Testis (tissue), 3 donors: ENCODE measurements around the gene PUS3. TPM values are rescaled to one million over a fixed set of nuclear protein-coding genes. Genes with fewer than 3 reads are reported as not detected.
A peak's percentile ranks its signal among the peaks of the same experiment; 100 is the strongest.

ENCODE experiments used
- DNase-seq: peaks from one replicate; pipeline ENCODE4 v3.0.0-alpha.2; 2019
- H3K27ac ChIP-seq, 2 donors: fragments of 200-600 bp; sonication (generic); one replicate each; pipeline ENCODE4 v1.5.1; 2019
- H3K27me3 ChIP-seq: fragments of 200-600 bp; sonication (generic); one replicate; pipeline ENCODE4 v1.5.1; 2019
- H3K36me3 ChIP-seq: fragments of 200-600 bp; sonication (generic); one replicate; pipeline ENCODE4 v1.5.1; 2017; ENCODE audit warnings: low read depth; ENCODE audit errors: missing control alignments
- H3K4me1 ChIP-seq: fragments of 200-600 bp; sonication (generic); one replicate; pipeline ENCODE4 v1.5.1; 2019
- H3K4me3 ChIP-seq, 2 donors: fragments of 200-600 bp; sonication (generic); one replicate each; pipeline ENCODE4 v1.5.1; 2017 to 2019
- H3K9me3 ChIP-seq: fragments of 200-600 bp; sonication (generic); one replicate; pipeline ENCODE4 v1.5.1; 2017
- CTCF ChIP-seq, 3 experiments: fragments of 450-650 bp in 2 of 3; fragments of 200-600 bp in 1 of 3; sonication (generic) in 1 of 3; IDR thresholded peaks; one replicate each; pipeline ENCODE4 v1.5.1; 2016 to 2019; ENCODE audit warnings: antibody characterized with exemption in 3 of 3, mild to moderate bottlenecking in 2 of 3, moderate library complexity in 1 of 3
- POLR2A ChIP-seq: fragments of 450-650 bp; IDR thresholded peaks from one replicate; pipeline ENCODE4 v1.6.1; 2017; ENCODE audit warnings: antibody characterized with exemption, mild to moderate bottlenecking, moderate library complexity
- WGBS, 2 donors: methylation state at CpG; one replicate each; pipeline ENCODE4 v1.1.5; 2018; 5-methylcytosine and 5-hydroxymethylcytosine counted together
- intact Hi-C: fragments of 100-400 bp; cut with DNase I; formaldehyde crosslinking; loops from one replicate; pipeline ENCODE4 v1.15.1; 2023; ENCODE audit warnings: low total_unique reads
- polyA plus RNA-seq: library from polyadenylated mRNA; stranded (reverse); fragments of 350-450 nt; fragmentation: Illumina TruSeq; extraction: RNeasy Lipid Tissue Mini Kit (QIAGEN cat#74804); gene quantifications from one replicate; pipeline ENCODE4 v1.2.3, GENCODE V29; 2014; ENCODE audit warnings: low read depth, low replicate concordance; ENCODE audit not compliant: insufficient read depth
- total RNA-seq, 2 donors: library from RNA; depleted of rRNA; stranded (reverse); fragments of >200 nt; gene quantifications; one replicate each; pipeline ENCODE4 v1.2.3, GENCODE V29; 2016

PUS3 gene
- total and polyA plus RNA-seq, 3 donors from 2014 or later, result 6.1 to 9.4 (median 8.4) TPM

DNA sequence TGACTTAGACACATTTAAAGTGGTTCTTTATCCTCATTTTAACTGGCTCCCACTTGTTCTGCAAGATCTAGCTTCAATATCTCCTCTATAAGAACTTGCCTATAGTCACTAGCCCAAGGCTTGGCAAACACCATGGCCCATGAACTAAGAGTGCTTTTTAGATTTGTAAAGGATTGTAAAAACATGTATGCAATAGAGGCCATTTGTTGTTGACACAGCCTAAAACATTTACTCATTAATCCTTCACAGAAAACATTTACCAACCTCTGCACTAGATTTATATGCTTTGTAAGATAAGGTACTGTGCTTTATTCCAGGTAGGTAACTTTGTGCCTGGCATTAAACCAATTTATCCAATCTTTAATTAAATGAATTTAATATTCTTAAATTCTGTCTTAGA is 10.0 kb downstream of the PUS3 start:
- Histone ChIP-seq H3K36me3 (no peaks in the 10 kb centered on the region), H3K4me3 (no peak overlapping the region), H3K27me3 (no peaks in the 10 kb centered on the region), H3K27ac (no peak overlapping the region), H3K9me3 (no peaks in the 10 kb centered on the region), H3K4me1 (no peaks in the 10 kb centered on the region)
- no peak for DNase-seq
- TF ChIP-seq POLR2A (no peak), CTCF (IDR thresholded peaks at IDR 0.05) (no peak)
- intact Hi-C loops, result no loop called here

- Histone ChIP-seq H3K36me3 (no peaks in the 10 kb centered on the region), H3K27ac (no peak overlapping the region), H3K27me3 (no peaks in the 10 kb centered on the region), H3K9me3 (no peaks in the 10 kb centered on the region), H3K4me3 (no peak overlapping the region), H3K4me1 (no peaks in the 10 kb centered on the region)
- TF ChIP-seq CTCF (IDR thresholded peaks at IDR 0.05), result no peak
- no peak for TF ChIP-seq POLR2A
- no peak for DNase-seq
- intact Hi-C loops, result no loop called here
Measured at GRCh38 chr11:125892071-125892470, 10.9 kb downstream of the PUS3 start.

DNA sequence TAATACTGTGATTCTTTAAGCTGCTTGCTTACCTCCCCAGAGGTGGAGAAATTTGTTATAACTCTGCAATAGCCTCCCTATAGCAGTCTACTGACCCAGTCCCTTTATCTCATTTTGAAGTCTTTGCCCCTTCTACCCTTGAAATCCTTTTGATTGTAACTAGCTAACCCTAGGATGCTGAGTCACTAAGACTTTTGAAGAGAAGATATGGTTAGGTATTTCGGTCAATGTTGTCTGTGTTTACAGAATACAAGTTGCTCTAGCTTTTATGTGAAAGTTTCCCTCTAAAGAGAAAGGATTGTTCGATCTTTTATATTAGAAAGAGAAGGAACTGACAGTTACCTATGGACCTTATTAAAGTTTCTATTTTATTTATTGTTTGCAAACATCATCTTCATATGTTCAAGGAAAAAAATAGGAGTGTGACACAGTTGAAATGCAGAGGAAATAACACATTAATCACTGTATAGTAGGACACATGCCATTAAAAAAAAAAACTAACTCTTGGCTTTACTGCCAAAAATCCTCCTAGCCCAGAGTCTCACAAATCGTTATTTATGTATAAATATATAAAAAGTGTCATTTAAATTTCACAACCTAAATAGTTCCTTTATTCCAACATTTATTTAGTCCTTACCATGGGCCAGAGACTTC is 12.4 kb downstream of the PUS3 start:
- H3K36me3 ChIP-seq, result no peaks in the 10 kb centered on the region
- TF ChIP-seq CTCF (IDR thresholded peaks at IDR 0.05) (no peak), POLR2A (no peak)
- no peaks in the 10 kb centered on the region for H3K9me3 ChIP-seq
- H3K27ac ChIP-seq, result no peak overlapping the region
- WGBS, 2 donors, result 56 to 70% methylated on average over 3 of the region's 3 CpGs
- H3K4me3 ChIP-seq, result no peak overlapping the region
- intact Hi-C loops, result no loop called here
- no peaks in the 10 kb centered on the region for H3K4me1 ChIP-seq
- no peaks in the 10 kb centered on the region for H3K27me3 ChIP-seq
- DNase-seq, result no peak

GRCh38 chr11:125887373-125888324 is 15.4 kb downstream of the PUS3 start, which contains the start of gene HYLS1:
Gene HYLS1, plus strand, starts transcription at chr11:125887668. Its CDS starts 11,701 bp downstream, at chr11:125899369.
- Histone ChIP-seq H3K27ac (peak within 1 kb of the TSS; percentile 91 to 98), H3K4me3 (peak within 1 kb of the TSS; percentile 87 to 97), H3K4me1 (no peaks in the 10 kb centered on the region), H3K9me3 (no peaks in the 10 kb centered on the region), H3K27me3 (no peaks in the 10 kb centered on the region), H3K36me3 (no peaks in the 10 kb centered on the region)
- TF ChIP-seq POLR2A (no peak), CTCF (IDR thresholded peaks at IDR 0.05) (peak in 2 of 3 experiments; percentile 17 to 22)
- WGBS, 2 donors, result 0% methylated on average over 36 to 89 of the region's 91 CpGs
- intact Hi-C loops, result no loop called here
- peak; percentile 97 for DNase-seq
